Muscle of arm (tissue), 12 donors: Measurements from ENCODE around the gene ATMIN. TPM values are rescaled to one million over a fixed set of nuclear protein-coding genes. Genes with fewer than 3 reads are reported as not detected.

Experiments
- polyA plus RNA-seq, 12 donors: library from polyadenylated mRNA; unstranded; fragments of 120-200 nt; gene quantifications; one replicate each; pipeline ENCODE4 v1.2.1, GENCODE V29; 2013; ENCODE audit not compliant: insufficient read length in 12 of 12

The ATMIN gene
- polyA plus RNA-seq, 12 donors = 30.0 to 42.1 (median 36.2) TPM; not detected in 1

Other genes starting within 250 kb of the ATMIN start
- 1 to 10 TPM in 11 of 12 donors, not detected in 1; 2.0 to 4.4 (median 2.6) TPM for gene CDYL2, start 231.2 kb upstream of the ATMIN start, polyA plus RNA-seq
- 10 to 100 TPM in 11 of 12 donors, not detected in 1; 27.5 to 48.6 (median 36.1) TPM for gene CMC2, start 29.0 kb upstream of the ATMIN start, polyA plus RNA-seq
- gene CENPN, start 28.6 kb upstream of the ATMIN start, polyA plus RNA-seq = 10 to 100 TPM in 10 of 12 donors, 1 to 10 TPM in 1, not detected in 1; 8.0 to 22.4 (median 14.9) TPM
- gene C16orf46, start 41.4 kb downstream of the ATMIN start, polyA plus RNA-seq = 1 to 10 TPM in 2 of 12 donors, under 1 TPM in 7, not detected in 3; 0.15 to 1.7 (median 0.66) TPM
- gene GCSH, start 60.6 kb downstream of the ATMIN start, polyA plus RNA-seq = 10 to 100 TPM in 11 of 12 donors, not detected in 1; 40.2 to 79.5 (median 65.9) TPM
- under 1 TPM in 3 of 12 donors, not detected in 9; 0.07 to 0.10 (median 0.08) TPM for gene BCO1, start 202.8 kb downstream of the ATMIN start, polyA plus RNA-seq